GM19238 (cell line): ENCODE measurements around the gene RBM6.
"Not testable (repeated sequence)": the region's sequence is repeated elsewhere in the genome, so short reads cannot be mapped to it uniquely, and the experiment has no call there.

Experiments
- DNase-seq: peaks from one replicate; pipeline ENCODE4 v3.0.0; 2011; ENCODE audit warnings: low spot score; ENCODE audit not compliant: insufficient read length

RBM6 gene

GRCh38 chr3:49939858-49940666, at the start of gene RBM6:
TSS of gene RBM6 (plus strand) at chr3:49940150. CDS start at chr3:49962642, 22,492 bp downstream.
- DNase-seq, result peak; percentile 95

GRCh38 chr3:49895791-49896190, 44.2 kb upstream of the RBM6 start:
- DNase-seq, result no peak

GRCh38 chr3:49896345-49896744, 43.6 kb upstream of the RBM6 start:
- no peak for DNase-seq

GRCh38 chr3:49898991-49899390, 41.0 kb upstream of the RBM6 start:
- DNase-seq, result no peak

- DNase-seq, result no peak
These were observed 40.1 kb upstream of the RBM6 start for GRCh38 chr3:49899815-49900214.

GRCh38 chr3:49900491-49901153, 39.3 kb upstream of the RBM6 start:
- no peak for DNase-seq

- DNase-seq, result no peak
These were observed 38.3 kb upstream of the RBM6 start for GRCh38 chr3:49901366-49902339.

GRCh38 chr3:49902511-49903345, 37.2 kb upstream of the RBM6 start:
- no peak for DNase-seq

- DNase-seq, result peak; percentile 90
These were observed 36.2 kb upstream of the RBM6 start, which contains the start of gene MST1R for GRCh38 chr3:49903451-49904424. TSS of gene MST1R (minus strand) at chr3:49903873. CDS start at chr3:49903609, 264 bp downstream.

GRCh38 chr3:49904448-49904847, 35.5 kb upstream of the RBM6 start:
- DNase-seq, result not testable (repeated sequence)

GRCh38 chr3:49906073-49906743, 33.7 kb upstream of the RBM6 start:
- peak; percentile 83 for DNase-seq

GRCh38 chr3:49908373-49909199, 31.4 kb upstream of the RBM6 start:
- DNase-seq, result no peak

- no peak for DNase-seq
These were observed 29.4 kb upstream of the RBM6 start for GRCh38 chr3:49910409-49911123.

- DNase-seq, result no peak
These were observed 28.9 kb upstream of the RBM6 start for GRCh38 chr3:49911124-49911420.

GRCh38 chr3:49911611-49912010, 28.3 kb upstream of the RBM6 start:
- no peak for DNase-seq

- no peak for DNase-seq
These were observed 27.1 kb upstream of the RBM6 start for GRCh38 chr3:49912881-49913281.

- DNase-seq, result no peak
These were observed 25.0 kb upstream of the RBM6 start for GRCh38 chr3:49914906-49915305.

GRCh38 chr3:49916686-49917085, 23.3 kb upstream of the RBM6 start:
- DNase-seq, result no peak
